MM.1S (cell line): ENCODE measurements around the gene ACBD4.

ENCODE experiments used
- EZH2 ChIP-seq: fragments of 300-600 bp; sonication (generic); optimal IDR thresholded peaks from 2 replicates; pipeline ENCODE3; 2017; ENCODE audit warnings: low read depth, mild to moderate bottlenecking, antibody characterized with exemption, low read length, mixed read lengths
- TF ChIP-seq, protein P1 (sequence below): fragments of 300-600 bp; sonication (generic); IDR thresholded peaks from 2 replicates; pipeline ENCODE4 v1.5.1; 2016; ENCODE audit warnings: antibody characterized with exemption, low read length, mixed read lengths

DNA sequence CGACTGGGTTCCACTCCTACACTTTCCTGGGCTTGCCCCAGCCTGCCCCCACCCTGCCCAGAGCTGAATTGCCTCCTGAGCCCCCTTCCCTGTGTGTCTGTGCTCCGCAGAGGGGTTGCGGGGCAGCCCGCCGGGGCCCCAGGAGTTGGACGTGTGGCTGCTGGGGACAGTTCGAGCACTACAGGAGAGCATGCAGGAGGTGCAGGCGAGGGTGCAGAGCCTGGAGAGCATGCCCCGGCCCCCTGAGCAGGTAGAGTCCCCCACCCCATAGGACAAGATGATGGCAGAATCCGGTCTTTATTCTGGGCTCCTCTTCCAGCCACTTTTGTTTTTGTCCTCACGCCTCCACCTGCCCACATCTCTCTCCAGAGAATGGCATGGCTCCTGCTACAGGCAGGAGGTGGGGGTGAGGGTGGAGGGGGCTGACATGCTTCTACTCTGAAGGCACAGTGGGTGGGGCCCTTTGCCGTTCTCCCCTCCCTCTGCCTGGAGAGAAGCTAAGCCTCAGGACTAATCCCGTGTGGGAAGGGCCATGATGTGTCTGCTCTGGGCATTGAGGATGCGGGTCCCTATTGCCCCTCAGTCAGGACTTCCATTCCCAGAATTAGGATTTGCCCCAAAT, 3.5 kb downstream of the ACBD4 start:
- TF ChIP-seq, protein P1, sequence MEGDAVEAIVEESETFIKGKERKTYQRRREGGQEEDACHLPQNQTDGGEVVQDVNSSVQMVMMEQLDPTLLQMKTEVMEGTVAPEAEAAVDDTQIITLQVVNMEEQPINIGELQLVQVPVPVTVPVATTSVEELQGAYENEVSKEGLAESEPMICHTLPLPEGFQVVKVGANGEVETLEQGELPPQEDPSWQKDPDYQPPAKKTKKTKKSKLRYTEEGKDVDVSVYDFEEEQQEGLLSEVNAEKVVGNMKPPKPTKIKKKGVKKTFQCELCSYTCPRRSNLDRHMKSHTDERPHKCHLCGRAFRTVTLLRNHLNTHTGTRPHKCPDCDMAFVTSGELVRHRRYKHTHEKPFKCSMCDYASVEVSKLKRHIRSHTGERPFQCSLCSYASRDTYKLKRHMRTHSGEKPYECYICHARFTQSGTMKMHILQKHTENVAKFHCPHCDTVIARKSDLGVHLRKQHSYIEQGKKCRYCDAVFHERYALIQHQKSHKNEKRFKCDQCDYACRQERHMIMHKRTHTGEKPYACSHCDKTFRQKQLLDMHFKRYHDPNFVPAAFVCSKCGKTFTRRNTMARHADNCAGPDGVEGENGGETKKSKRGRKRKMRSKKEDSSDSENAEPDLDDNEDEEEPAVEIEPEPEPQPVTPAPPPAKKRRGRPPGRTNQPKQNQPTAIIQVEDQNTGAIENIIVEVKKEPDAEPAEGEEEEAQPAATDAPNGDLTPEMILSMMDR: no peak
- no peak for TF ChIP-seq EZH2
